ENCODE measurements around the gene SLC14A1. TPM values are rescaled to one million over a fixed set of nuclear protein-coding genes. Genes with fewer than 3 reads are reported as not detected.

The SLC14A1 gene
- total RNA-seq, 1 experiment from 2014 or later = not detected

DNA sequence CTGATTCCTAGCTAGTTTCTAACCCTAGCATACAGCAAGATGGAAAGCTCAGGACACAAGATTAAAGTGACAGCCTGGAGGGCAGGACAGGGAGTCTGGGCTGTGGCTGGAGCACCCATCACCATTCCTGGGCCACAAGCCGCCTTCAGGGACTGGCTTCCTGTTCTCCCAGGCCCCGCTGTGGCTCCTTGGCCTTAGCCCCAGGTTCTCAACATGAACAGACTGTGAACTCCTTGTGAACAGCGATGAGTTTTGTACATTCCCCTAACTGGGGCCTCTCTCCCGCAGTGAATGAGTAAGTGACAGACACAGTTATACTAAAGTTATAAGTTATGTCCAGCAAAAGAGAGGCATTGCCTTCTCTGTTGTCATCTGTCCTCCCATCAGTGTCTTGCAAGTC lies 35.9 kb upstream of the SLC14A1 start:
- ChIA-PET CTCF (no interaction called here), POLR2A (ENCODE audit: unreplicated experiment) (no interaction called here)
- Histone ChIP-seq H3K79me2 (ENCODE audit: low read depth) (no peaks in the 10 kb centered on the region), H3F3A (ENCODE audit: insufficient read depth, low read depth) (peaks cover 6% of the 10 kb centered on the region; the same call in 1 of the 2 replicates), H4K20me1 (ENCODE audit: insufficient read depth) (no peaks in the 10 kb centered on the region), H3K36me3 (ENCODE audit: low read depth) (no peaks in the 10 kb centered on the region), H3K27ac (no peak overlapping the region), H3K27me3 (ENCODE audit: insufficient read depth, low read depth) (no peaks in the 10 kb centered on the region), H3K9me3 (ENCODE audit: insufficient read depth, low read depth) (no peaks in the 10 kb centered on the region), H3K4me2 (no peak overlapping the region), H3K9me2 (ENCODE audit: insufficient read depth) (no peaks in the 10 kb centered on the region), H3K4me1 (replicated peaks; ENCODE audit: insufficient read depth) (peaks cover 4% of the 10 kb centered on the region; the same call in 1 of the 2 replicates), H2AFZ (no peak overlapping the region), H3K4me3 (no peak overlapping the region)
- BruUV-seq (replicated peaks) = no TSS peak
- intact Hi-C loops (cut with micrococcal nuclease; ENCODE audit: unreplicated experiment) = no loop called here
- TF ChIP-seq, protein P1, sequence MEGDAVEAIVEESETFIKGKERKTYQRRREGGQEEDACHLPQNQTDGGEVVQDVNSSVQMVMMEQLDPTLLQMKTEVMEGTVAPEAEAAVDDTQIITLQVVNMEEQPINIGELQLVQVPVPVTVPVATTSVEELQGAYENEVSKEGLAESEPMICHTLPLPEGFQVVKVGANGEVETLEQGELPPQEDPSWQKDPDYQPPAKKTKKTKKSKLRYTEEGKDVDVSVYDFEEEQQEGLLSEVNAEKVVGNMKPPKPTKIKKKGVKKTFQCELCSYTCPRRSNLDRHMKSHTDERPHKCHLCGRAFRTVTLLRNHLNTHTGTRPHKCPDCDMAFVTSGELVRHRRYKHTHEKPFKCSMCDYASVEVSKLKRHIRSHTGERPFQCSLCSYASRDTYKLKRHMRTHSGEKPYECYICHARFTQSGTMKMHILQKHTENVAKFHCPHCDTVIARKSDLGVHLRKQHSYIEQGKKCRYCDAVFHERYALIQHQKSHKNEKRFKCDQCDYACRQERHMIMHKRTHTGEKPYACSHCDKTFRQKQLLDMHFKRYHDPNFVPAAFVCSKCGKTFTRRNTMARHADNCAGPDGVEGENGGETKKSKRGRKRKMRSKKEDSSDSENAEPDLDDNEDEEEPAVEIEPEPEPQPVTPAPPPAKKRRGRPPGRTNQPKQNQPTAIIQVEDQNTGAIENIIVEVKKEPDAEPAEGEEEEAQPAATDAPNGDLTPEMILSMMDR (conservative IDR thresholded peaks at IDR 0.05) = no peak
- TF ChIP-seq EZH2 (IDR thresholded peaks at IDR 0.05; ENCODE audit: low read depth) = no peak
- no peak for DNase-seq

DNA sequence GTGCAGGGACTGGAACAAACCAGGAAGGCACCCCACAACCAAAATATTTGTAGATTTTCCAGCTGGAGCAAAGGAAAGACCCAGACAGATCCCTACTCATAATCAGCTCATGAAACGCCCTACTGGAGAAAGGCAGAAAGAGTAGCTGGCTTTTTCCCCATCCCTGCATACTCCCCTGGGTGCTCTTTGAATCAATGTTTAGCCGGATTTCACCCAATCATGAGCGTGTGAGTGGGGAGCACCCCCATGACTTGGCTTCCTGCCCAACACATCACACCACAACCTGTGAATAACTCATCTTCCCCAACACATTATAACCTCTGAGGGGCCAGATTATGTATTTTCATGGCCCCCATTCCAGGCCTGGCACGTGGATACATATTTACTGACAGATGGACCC lies 35.1 kb upstream of the SLC14A1 start:
- Histone ChIP-seq H3K79me2 (ENCODE audit: low read depth) (no peaks in the 10 kb centered on the region), H3K4me3 (no peak overlapping the region), H3K36me3 (ENCODE audit: low read depth) (no peaks in the 10 kb centered on the region), H2AFZ (no peak overlapping the region), H4K20me1 (ENCODE audit: insufficient read depth) (no peaks in the 10 kb centered on the region), H3K4me2 (no peak overlapping the region), H3K9me3 (ENCODE audit: insufficient read depth, low read depth) (no peaks in the 10 kb centered on the region), H3F3A (ENCODE audit: insufficient read depth, low read depth) (peaks cover 6% of the 10 kb centered on the region; the same call in 1 of the 2 replicates), H3K27ac (no peak overlapping the region), H3K4me1 (replicated peaks; ENCODE audit: insufficient read depth) (peaks cover 4% of the 10 kb centered on the region; the same call in 1 of the 2 replicates), H3K9me2 (ENCODE audit: insufficient read depth) (no peaks in the 10 kb centered on the region), H3K27me3 (ENCODE audit: insufficient read depth, low read depth) (no peaks in the 10 kb centered on the region)
- DNase-seq = no peak
- intact Hi-C loops (cut with micrococcal nuclease; ENCODE audit: unreplicated experiment) = no loop called here
- no peak for TF ChIP-seq EZH2 (IDR thresholded peaks at IDR 0.05; ENCODE audit: low read depth)
- TF ChIP-seq, protein P1 (conservative IDR thresholded peaks at IDR 0.05) = no peak
- POLR2A ChIA-PET (ENCODE audit: unreplicated experiment) = no interaction called here
- no TSS peak for BruUV-seq (replicated peaks)
- CTCF ChIA-PET = no interaction called here

DNA sequence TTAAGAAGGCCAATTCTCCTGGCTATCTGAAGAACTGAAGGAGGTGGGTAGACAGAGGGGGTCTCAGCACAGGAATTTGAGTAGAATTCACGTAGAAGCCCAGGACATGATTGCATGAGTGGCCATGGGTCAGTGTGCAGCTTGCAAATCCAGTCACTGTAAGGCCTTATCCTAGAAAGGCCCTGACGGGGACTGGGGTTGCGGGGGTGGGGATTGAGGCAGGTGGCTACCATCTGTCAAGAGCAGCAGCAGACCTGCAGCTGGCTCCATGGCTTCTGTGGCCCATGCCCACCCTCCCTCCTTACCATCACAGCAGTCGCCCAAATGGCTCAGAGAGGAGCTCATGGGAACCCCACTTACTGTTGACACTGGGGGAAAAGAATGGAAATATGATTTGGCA lies 34.6 kb upstream of the SLC14A1 start:
- H3K27ac ChIP-seq = no peak overlapping the region
- no peak for TF ChIP-seq EZH2 (IDR thresholded peaks at IDR 0.05; ENCODE audit: low read depth)
- TF ChIP-seq, protein P1 (conservative IDR thresholded peaks at IDR 0.05) = no peak
- H3K9me3 ChIP-seq (ENCODE audit: insufficient read depth, low read depth) = no peaks in the 10 kb centered on the region
- no peak overlapping the region for H2AFZ ChIP-seq
- ChIA-PET CTCF (no interaction called here), POLR2A (ENCODE audit: unreplicated experiment) (no interaction called here)
- no peak for DNase-seq
- no TSS peak for BruUV-seq (replicated peaks)
- H3K79me2 ChIP-seq (ENCODE audit: low read depth) = no peaks in the 10 kb centered on the region
- H3K4me2 ChIP-seq = no peak overlapping the region
- H3K9me2 ChIP-seq (ENCODE audit: insufficient read depth) = no peaks in the 10 kb centered on the region
- no peaks in the 10 kb centered on the region for H3K27me3 ChIP-seq (ENCODE audit: insufficient read depth, low read depth)
- no peaks in the 10 kb centered on the region for H3K36me3 ChIP-seq (ENCODE audit: low read depth)
- H4K20me1 ChIP-seq (ENCODE audit: insufficient read depth) = no peaks in the 10 kb centered on the region
- intact Hi-C loops (cut with micrococcal nuclease; ENCODE audit: unreplicated experiment) = no loop called here
- no peak overlapping the region for H3K4me3 ChIP-seq
- H3K4me1 ChIP-seq (replicated peaks; ENCODE audit: insufficient read depth) = peaks cover 4% of the 10 kb centered on the region; the same call in 1 of the 2 replicates
- H3F3A ChIP-seq (ENCODE audit: insufficient read depth, low read depth) = peaks cover 6% of the 10 kb centered on the region; the same call in 1 of the 2 replicates
